Astrocyte (in vitro differentiated cells and primary cell): ENCODE data around the gene SCFD1. TPM values are rescaled to one million over a fixed set of nuclear protein-coding genes. Genes with fewer than 3 reads are reported as not detected.
"Not testable (repeated sequence)": the region's sequence is repeated elsewhere in the genome, so short reads cannot be mapped to it uniquely, and the experiment has no call there.

Experiments
- DNase-seq: peaks from one replicate; pipeline ENCODE4 v3.0.0-alpha.2; 2010; ENCODE audit warnings: low read depth
- FAIRE-seq: peaks from 2 replicates; lab custom pipeline; 2011; peaks lifted over from hg19 to GRCh38; lab: Jason Lieb, UNC
- H2AFZ ChIP-seq: 2 replicates; pipeline ENCODE4 v1.6.0; 2012; ENCODE audit warnings: low read depth, low read length, inconsistent platforms
- H3K27ac ChIP-seq: 2 replicates; pipeline ENCODE4 v1.5.1; 2011; ENCODE audit warnings: low read depth, low read length, inconsistent platforms
- H3K27me3 ChIP-seq: 2 replicates; pipeline ENCODE4 v1.6.0; 2011; ENCODE audit warnings: low read length, inconsistent platforms; ENCODE audit not compliant: insufficient read depth
- H3K36me3 ChIP-seq: 2 replicates; pipeline ENCODE4 v1.5.1; 2011; ENCODE audit warnings: low read length, inconsistent platforms; ENCODE audit not compliant: insufficient read depth
- H3K4me1 ChIP-seq: 2 replicates; pipeline ENCODE4 v1.5.1; 2011; ENCODE audit warnings: low read length, inconsistent platforms; ENCODE audit not compliant: insufficient read depth
- H3K4me2 ChIP-seq: 2 replicates; pipeline ENCODE4 v1.6.0; 2012; ENCODE audit warnings: low read length, inconsistent platforms
- H3K4me3 ChIP-seq: 2 replicates; pipeline ENCODE4 v1.5.1; 2011; ENCODE audit warnings: low read depth, mild to moderate bottlenecking, low read length, inconsistent platforms; ENCODE audit not compliant: insufficient read depth
- H3K79me2 ChIP-seq: 2 replicates; pipeline ENCODE4 v1.6.0; 2012; ENCODE audit warnings: mild to moderate bottlenecking, low read length, inconsistent platforms; ENCODE audit not compliant: insufficient read depth
- H3K9ac ChIP-seq: 2 replicates; pipeline ENCODE4 v1.6.0; 2012; ENCODE audit warnings: mild to moderate bottlenecking, low read length, inconsistent platforms
- H3K9me3 ChIP-seq: 2 replicates; pipeline ENCODE4 v1.5.1; 2012; ENCODE audit warnings: low read depth, mild to moderate bottlenecking, low read length, inconsistent platforms; ENCODE audit not compliant: insufficient read depth
- H4K20me1 ChIP-seq: 2 replicates; pipeline ENCODE4 v1.6.0; 2012; ENCODE audit warnings: low read length, inconsistent platforms; ENCODE audit not compliant: insufficient read depth
- H3K27ac Mint-ChIP-seq: one replicate; pipeline ENCODE4 v1.8.0; 2021; ENCODE audit warnings: mild to moderate bottlenecking, mixed read lengths; ENCODE audit not compliant: unreplicated experiment
- H3K27me3 Mint-ChIP-seq: one replicate; pipeline ENCODE4 v1.8.0; 2021; ENCODE audit warnings: low read depth, mixed read lengths; ENCODE audit not compliant: unreplicated experiment
- H3K36me3 Mint-ChIP-seq: one replicate; pipeline ENCODE4 v1.8.0; 2021; ENCODE audit warnings: low read depth, mixed read lengths; ENCODE audit not compliant: unreplicated experiment
- H3K4me1 Mint-ChIP-seq: one replicate; pipeline ENCODE4 v1.8.0; 2021; ENCODE audit warnings: low read depth, mixed read lengths; ENCODE audit not compliant: unreplicated experiment
- H3K4me3 Mint-ChIP-seq: one replicate; pipeline ENCODE4 v1.8.0; 2021; ENCODE audit warnings: mild to moderate bottlenecking, moderate library complexity, mixed read lengths; ENCODE audit not compliant: unreplicated experiment
- H3K9me3 Mint-ChIP-seq: one replicate; pipeline ENCODE4 v1.8.0; 2021; ENCODE audit warnings: mild to moderate bottlenecking, mixed read lengths; ENCODE audit not compliant: unreplicated experiment
- CTCF ChIP-seq: IDR thresholded peaks from 2 replicates; pipeline ENCODE4 v1.5.1; 2011; ENCODE audit warnings: low read depth, mild to moderate bottlenecking, inconsistent platforms, low read length, moderate library complexity; ENCODE audit not compliant: insufficient read depth
- EZH2 ChIP-seq: IDR thresholded peaks from 2 replicates; pipeline ENCODE4 v1.6.1; 2012; ENCODE audit warnings: mild to moderate bottlenecking, low read length, inconsistent platforms; ENCODE audit not compliant: insufficient read depth
- total RNA-seq: library from RNA; stranded (reverse); gene quantifications from 2 replicates; pipeline ENCODE4 v1.2.1, GENCODE V29; 2021

SCFD1 gene
- total RNA-seq, 1 donor from 2014 or later = 82.2 TPM

GRCh38 chr14:30641207-30641606 lies 19.1 kb downstream of the SCFD1 start:
- Histone ChIP-seq H3K27ac (no peak overlapping the region), H3K4me3 (no peak overlapping the region), H3K27me3 (no peaks in the 10 kb centered on the region), H2AFZ (no peak overlapping the region), H3K4me1 (no peaks in the 10 kb centered on the region), H3K36me3 (peaks cover 26% of the 10 kb centered on the region), H3K9me3 (no peaks in the 10 kb centered on the region), H3K79me2 (peaks cover 38% of the 10 kb centered on the region), H4K20me1 (peaks cover 25% of the 10 kb centered on the region), H3K9ac (no peak overlapping the region), H3K4me2 (no peak overlapping the region)
- TF ChIP-seq CTCF = no peak
- H3K4me3 Mint-ChIP-seq = no peak overlapping the region
- DNase-seq = no peak
- H3K27me3 Mint-ChIP-seq = no peaks in the 10 kb centered on the region
- peaks cover 2% of the 10 kb centered on the region for H3K4me1 Mint-ChIP-seq
- no peak for FAIRE-seq
- peaks cover 35% of the 10 kb centered on the region for H3K36me3 Mint-ChIP-seq
- peaks cover 7% of the 10 kb centered on the region for H3K9me3 Mint-ChIP-seq
- H3K27ac Mint-ChIP-seq = no peak overlapping the region

- H3K4me1 ChIP-seq, DNase-seq, H3K4me3 ChIP-seq, H3K27me3 ChIP-seq, H2AFZ ChIP-seq, H3K9ac ChIP-seq, FAIRE-seq, H3K4me3 Mint-ChIP-seq, H3K27ac ChIP-seq, H3K27ac Mint-ChIP-seq, H3K4me2 ChIP-seq, H3K9me3 ChIP-seq, H3K9me3 Mint-ChIP-seq, H3K4me1 Mint-ChIP-seq, H3K27me3 Mint-ChIP-seq: not testable (repeated sequence)
- Histone ChIP-seq H4K20me1 (peaks cover 33% of the 10 kb centered on the region), H3K79me2 (peaks cover 43% of the 10 kb centered on the region), H3K36me3 (peaks cover 17% of the 10 kb centered on the region)
- peaks cover 34% of the 10 kb centered on the region for H3K36me3 Mint-ChIP-seq
Observed at GRCh38 chr14:30644462-30644861, 22.3 kb downstream of the SCFD1 start.

- peaks cover 16% of the 10 kb centered on the region for H3K36me3 ChIP-seq
- H4K20me1 ChIP-seq = peaks cover 33% of the 10 kb centered on the region
- H3K4me1 ChIP-seq = no peaks in the 10 kb centered on the region
- no peak overlapping the region for H3K9ac ChIP-seq
- DNase-seq (no peak), FAIRE-seq (no peak)
- H3K4me2 ChIP-seq = no peak overlapping the region
- no peak for TF ChIP-seq CTCF
- TF ChIP-seq EZH2 = no peak
- H3K27ac ChIP-seq = no peak overlapping the region
- H3K27ac Mint-ChIP-seq = no peak overlapping the region
- no peak overlapping the region for H3K4me3 Mint-ChIP-seq
- no peaks in the 10 kb centered on the region for H3K27me3 ChIP-seq
- no peak overlapping the region for H2AFZ ChIP-seq
- H3K4me3 ChIP-seq = no peak overlapping the region
- peaks cover 43% of the 10 kb centered on the region for H3K79me2 ChIP-seq
- H3K27me3 Mint-ChIP-seq = no peaks in the 10 kb centered on the region
- H3K9me3 Mint-ChIP-seq = peaks cover 7% of the 10 kb centered on the region
- no peaks in the 10 kb centered on the region for H3K9me3 ChIP-seq
- no peaks in the 10 kb centered on the region for H3K4me1 Mint-ChIP-seq
- peaks cover 30% of the 10 kb centered on the region for H3K36me3 Mint-ChIP-seq
Observed at GRCh38 chr14:30645600-30645999, 23.5 kb downstream of the SCFD1 start.
